Measurements from ENCODE around the gene TBC1D22A.

- TF ChIP-seq CTCF (IDR thresholded peaks at IDR 0.05) = no peak
- TF ChIP-seq POLR2A (IDR thresholded peaks at IDR 0.05) = no peak
Measured at GRCh38 chr22:47190276-47190956, 428.0 kb downstream of the TBC1D22A start.
